Heart right ventricle (tissue), 16 donors: ENCODE results near the gene IQSEC1. TPM values are rescaled to one million over a fixed set of nuclear protein-coding genes. Genes with fewer than 3 reads are reported as not detected.

Experiments
- ATAC-seq, 8 donors: fragments of 200-7000 bp; cut with Tn5 transposase; one replicate each; pipeline ENCODE4 v1.9.1; 2020; ENCODE audit warnings: mild to moderate bottlenecking in 8 of 8, moderate library complexity in 8 of 8, moderate number of reproducible peaks in 1 of 8
- DNase-seq, 2 donors: peaks; one replicate each; pipeline ENCODE4 v3.0.0-alpha.2; 2020
- H3K27ac ChIP-seq, 10 donors: fragments of 200-600 bp; sonication (generic) in 2 of 10; one replicate each; pipeline versions ENCODE4 v1.5.0 to v1.8.0; 2020 to 2022; ENCODE audit warnings: mild to moderate bottlenecking in 3 of 10
- H3K27me3 ChIP-seq, 7 donors: fragments of 200-600 bp; one replicate each; pipeline ENCODE4 v1.8.0; 2021 to 2022; ENCODE audit warnings: mild to moderate bottlenecking in 2 of 7
- H3K36me3 ChIP-seq, 9 donors: fragments of 200-600 bp; sonication (generic) in 1 of 9; one replicate each; pipeline versions ENCODE4 v1.5.0 to v1.8.0; 2020 to 2022; ENCODE audit warnings: mild to moderate bottlenecking in 2 of 9
- H3K4me1 ChIP-seq, 9 donors: fragments of 200-600 bp; sonication (generic) in 1 of 9; one replicate each; pipeline versions ENCODE4 v1.5.0 to v1.8.0; 2020 to 2022; ENCODE audit warnings: mild to moderate bottlenecking in 4 of 9
- H3K4me3 ChIP-seq, 10 donors: fragments of 200-600 bp; sonication (generic) in 2 of 10; one replicate each; pipeline versions ENCODE4 v1.5.0 to v1.8.0; 2020 to 2022; ENCODE audit warnings: mild to moderate bottlenecking in 7 of 10, moderate library complexity in 2 of 10
- H3K9me3 ChIP-seq, 11 donors: fragments of 200-600 bp in 10 of 11; sonication (generic) in 2 of 11; one replicate each; pipeline versions ENCODE4 v1.5.0 to v1.8.0; 2013 to 2022; ENCODE audit warnings: mild to moderate bottlenecking in 2 of 11, control low read depth in 1 of 11, moderate library complexity in 1 of 11
- CTCF ChIP-seq, 9 donors: fragments of 200-600 bp; sonication (generic) in 2 of 9; IDR thresholded peaks; one replicate each; pipeline versions ENCODE4 v1.5.0 to v1.8.0; 2021 to 2022; ENCODE audit warnings: antibody characterized with exemption in 9 of 9, mild to moderate bottlenecking in 5 of 9, moderate library complexity in 1 of 9
- WGBS, 2 donors: extraction: QIAGEN DNeasy Blood & Tissue Kit; methylation state at CpG; one replicate each; pipeline ENCODE4 v1.1.7; 2013; ENCODE audit warnings: inconsistent platforms in 1 of 2; 5-methylcytosine and 5-hydroxymethylcytosine counted together
- intact Hi-C, 10 donors: fragments of 100-400 bp; cut with DNase I; formaldehyde crosslinking; loops; one replicate each; pipeline versions ENCODE4 v1.11.1 to v1.14.2; 2022
- polyA plus RNA-seq, 2 donors: library from polyadenylated mRNA; stranded (reverse); fragments of 200-250 nt; gene quantifications; one replicate each; pipeline ENCODE4 v1.2.3, GENCODE V29; 2013
- total RNA-seq, 10 donors: library from RNA; stranded (reverse); fragmentation: NEBNext Ultra II Directional in 3 of 10; extraction: Animal tissue kit (Norgen Biotek cat#: 25700) in 3 of 10; gene quantifications; one replicate each; pipeline versions ENCODE4 v1.2.1 to v1.2.4, GENCODE V29; 2021 to 2023
- donor health status: Arrhythmogenic right ventricular cardiomyopathy.
- donor health status: ischemic (EF 13 %, LVEDD 7.1; RV severe dilation, severe dysfunction).
- donor health status: healthy with polysubstance abuse.
- donor health status: DM: no; HTN: yes; CAD: no.
- donor health status: DM: no; HTN: no; CAD: no.
- donor health status: ischemic (EF 25% LVEDD 6.9; RV normal size, moderate dysfunction).
- donor health status: ischemic (EF 25% LVEDD 5.7; RV mildly dilated, moderate dysfunction).
- donor health status: healthy.
- donor health status: DM: yes; HTN: yes; CAD: no.
- donor health status: Ischemic cardiomyopathy.
- donor health status: ischemic (EF 35%, LVEDD 5.7; RV mildly dilated, moderate dysfunction).
- donor health status: nonischemic (EF 11% LVEDD 7.7; RV severe dilation, severe dysfunction).
- donor health status: DM: yes; HTN: yes; CAD: no.
- donor health status: PGD.
- donor health status: ischemic (EF 29% LVEDD 5.4; RV normal size, mild dysfunction).
- donor health status: nonischemic (EF 23%, LVEDD 6.1; RV moderate dilation, normal function).

Gene IQSEC1
- total and polyA plus RNA-seq, 12 donors: 13.1 to 73.9 (median 60.4) TPM

DNA sequence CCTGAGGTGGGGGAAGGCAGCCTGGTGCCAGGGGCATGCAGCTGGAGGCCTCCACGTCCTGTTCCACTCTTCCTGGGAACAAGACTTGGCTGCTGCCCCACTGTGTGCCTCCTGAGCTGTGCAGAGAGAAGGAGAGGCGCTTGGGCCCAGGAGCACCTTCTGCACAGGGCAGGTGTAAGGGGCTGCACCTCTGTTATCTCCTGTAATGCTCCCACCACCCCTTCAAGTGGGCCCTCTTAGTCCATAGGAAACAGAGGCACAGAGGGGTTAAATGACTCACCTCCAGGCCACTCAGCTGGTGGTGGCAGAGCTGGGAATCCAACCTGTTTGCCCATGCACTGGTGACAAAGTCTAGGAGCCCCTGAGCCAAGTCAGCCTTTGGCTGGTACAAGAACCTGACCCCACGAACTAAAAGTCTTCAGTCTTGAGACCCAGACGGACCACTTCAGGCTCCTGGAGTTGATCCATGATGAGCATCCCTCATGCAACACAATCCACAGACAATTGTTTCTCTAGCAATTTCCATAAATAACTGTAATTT lies 93.2 kb downstream of the IQSEC1 start:
- intact Hi-C loops: loop anchor here (5.0 to 10.0 kb wide), 10 partner anchors 45 to 115 kb away; no protein-coding TSS in a partner anchor
- DNase-seq (no peak), ATAC-seq (no peak)
- WGBS, 2 donors: 86% methylated on average over 4 of the region's 4 CpGs
- Histone ChIP-seq H3K27ac (no peak overlapping the region), H3K4me3 (no peak overlapping the region), H3K9me3 (no peaks in the 10 kb centered on the region), H3K36me3 (peaks cover 0 to 34% (median 0%) of the 10 kb centered on the region in 9 donors), H3K4me1 (peaks cover 0 to 32% (median 17%) of the 10 kb centered on the region in 9 donors), H3K27me3 (no peaks in the 10 kb centered on the region)
- TF ChIP-seq CTCF (IDR thresholded peaks at IDR 0.05): no peak

DNA sequence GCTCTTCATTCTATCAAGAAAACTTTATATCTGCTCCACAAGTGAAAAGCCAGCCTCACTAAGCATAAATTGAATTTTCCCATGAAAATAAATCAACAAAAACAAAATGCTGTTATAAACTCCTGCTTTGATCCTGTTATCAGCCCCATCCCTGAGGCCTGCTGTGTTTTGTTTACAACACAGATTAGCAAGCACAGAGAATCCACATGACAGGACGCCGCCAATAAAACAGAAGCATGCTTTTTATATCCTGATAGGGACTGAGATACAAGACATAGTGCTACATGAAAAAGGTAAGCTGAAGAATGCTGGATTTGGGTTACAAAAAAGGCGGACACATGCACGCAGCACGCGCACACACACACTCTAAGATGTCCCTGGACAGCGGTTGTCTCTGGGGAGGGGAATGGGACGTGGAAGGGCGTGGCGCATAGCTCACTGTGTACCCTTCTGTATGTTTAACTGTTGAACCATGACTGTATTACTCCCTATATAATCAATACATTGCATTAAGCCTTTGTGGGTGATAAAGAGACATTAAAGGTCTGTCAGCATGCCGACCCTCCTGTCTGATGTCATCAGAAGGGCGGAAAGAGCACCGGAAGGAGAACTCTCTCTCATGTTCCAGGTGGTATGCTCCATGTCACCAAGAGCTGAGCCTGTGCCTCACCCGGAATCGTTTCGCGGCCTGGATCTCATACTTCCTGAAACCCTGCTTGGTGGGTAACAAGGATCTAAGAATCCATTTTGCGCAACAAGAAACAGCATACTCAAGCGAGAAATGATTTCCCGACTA lies 93.9 kb downstream of the IQSEC1 start:
- no peak overlapping the region for H3K4me3 ChIP-seq
- intact Hi-C loops: loop anchor here in 1 of 10 donors (5.0 kb wide), 1 partner anchor 67 kb away; no protein-coding TSS in a partner anchor
- DNase-seq: no peak
- WGBS, 2 donors: 86 to 87% methylated on average over 20 of the region's 20 CpGs
- H3K27me3 ChIP-seq: no peaks in the 10 kb centered on the region
- TF ChIP-seq CTCF (IDR thresholded peaks at IDR 0.05): no peak
- H3K9me3 ChIP-seq: no peaks in the 10 kb centered on the region
- ATAC-seq: no peak
- H3K4me1 ChIP-seq: peaks cover 0 to 35% (median 21%) of the 10 kb centered on the region in 9 donors
- H3K36me3 ChIP-seq: peaks cover 0 to 39% (median 0%) of the 10 kb centered on the region in 9 donors
- H3K27ac ChIP-seq: no peak overlapping the region

DNA sequence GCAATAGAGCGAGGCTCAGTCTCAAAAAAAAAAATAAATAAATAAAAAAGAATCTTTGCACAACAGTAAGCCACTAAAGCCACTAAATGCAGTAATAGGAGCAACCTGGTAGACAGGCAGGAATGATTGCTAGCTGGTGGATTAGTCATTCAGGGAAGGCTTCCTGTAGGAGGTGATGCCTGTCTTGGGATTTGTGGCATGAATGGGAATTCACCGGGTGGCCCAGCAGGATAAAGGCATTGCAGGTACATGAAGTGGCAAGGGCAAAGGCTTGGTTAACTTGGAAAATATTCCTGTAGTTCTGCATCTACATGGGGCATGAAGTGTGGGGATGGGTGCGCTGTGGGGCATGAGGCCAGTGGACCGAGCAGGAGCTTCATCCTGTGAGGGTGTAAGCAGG lies 94.5 kb downstream of the IQSEC1 start:
- ATAC-seq (no peak), DNase-seq (no peak)
- TF ChIP-seq CTCF (IDR thresholded peaks at IDR 0.05): no peak
- H3K4me1 ChIP-seq: peaks cover 0 to 31% (median 17%) of the 10 kb centered on the region in 9 donors
- 86 to 87% methylated on average over 4 of the region's 4 CpGs for WGBS, 2 donors
- no peaks in the 10 kb centered on the region for H3K9me3 ChIP-seq
- H3K27ac ChIP-seq: no peak overlapping the region
- intact Hi-C loops: loop anchor here in 1 of 10 donors (5.0 kb wide), 1 partner anchor 66 kb away; no protein-coding TSS in a partner anchor
- peaks cover 0 to 42% (median 0%) of the 10 kb centered on the region in 9 donors for H3K36me3 ChIP-seq
- no peak overlapping the region for H3K4me3 ChIP-seq
- no peaks in the 10 kb centered on the region for H3K27me3 ChIP-seq

GRCh38 chr3:12977117-12977808 lies 96.0 kb downstream of the IQSEC1 start:
- H3K4me1 ChIP-seq: peaks cover 0 to 32% (median 13%) of the 10 kb centered on the region in 9 donors
- H3K27ac ChIP-seq: no peak overlapping the region
- 85 to 91% methylated on average over 10 of the region's 10 CpGs for WGBS, 2 donors
- no peaks in the 10 kb centered on the region for H3K9me3 ChIP-seq
- peaks cover 0 to 37% (median 0%) of the 10 kb centered on the region in 9 donors for H3K36me3 ChIP-seq
- H3K27me3 ChIP-seq: no peaks in the 10 kb centered on the region
- no peak for TF ChIP-seq CTCF (IDR thresholded peaks at IDR 0.05)
- ATAC-seq: no peak
- H3K4me3 ChIP-seq: no peak overlapping the region
- no peak for DNase-seq
- intact Hi-C loops: loop anchor here in 1 of 10 donors (5.0 kb wide), 1 partner anchor 65 kb away; no protein-coding TSS in a partner anchor
